Adrenal gland (tissue), 19 donors: ENCODE data around the gene SPANXA1. TPM values are rescaled to one million over a fixed set of nuclear protein-coding genes. Genes with fewer than 3 reads are reported as not detected.
"Not testable (repeated sequence)": the region's sequence is repeated elsewhere in the genome, so short reads cannot be mapped to it uniquely, and the experiment has no call there.

Experiments used
- DNase-seq, 7 donors: peaks; one replicate each; pipeline ENCODE4 v3.0.0-alpha.2; 2019 to 2020
- H3K27ac ChIP-seq, 5 donors: fragments of 200-600 bp; sonication (generic) in 4 of 5; 1 replicate in 3 of 5; 2 replicates in 2 of 5; pipeline versions ENCODE4 v1.5.1 to v1.8.0; 2016 to 2020; ENCODE audit warnings: mild to moderate bottlenecking in 1 of 5
- H3K27me3 ChIP-seq: fragments of 200-600 bp; 2 replicates; pipeline ENCODE4 v1.8.0; 2021
- H3K36me3 ChIP-seq, 2 donors: fragments of 200-600 bp; replicated peaks in 1 of 2; 1 replicate in 1 of 2; 2 replicates in 1 of 2; pipeline versions ENCODE4 v1.5.1 to v1.8.0; 2018 to 2022
- H3K4me1 ChIP-seq, 2 donors: fragments of 200-600 bp; replicated peaks in 1 of 2; 1 replicate in 1 of 2; 2 replicates in 1 of 2; pipeline versions ENCODE4 v1.5.1 to v1.8.0; 2018 to 2021
- H3K4me3 ChIP-seq, 4 donors: fragments of 200-600 bp; sonication (generic) in 3 of 4; one replicate each; pipeline ENCODE4 v1.5.1; 2016 to 2018
- H3K9me3 ChIP-seq, 3 donors: fragments of 200-600 bp; sonication (generic) in 1 of 3; replicated peaks in 1 of 3; 1 replicate in 2 of 3; 2 replicates in 1 of 3; pipeline versions ENCODE4 v1.5.1 to v1.8.0; 2016 to 2021
- CTCF ChIP-seq, 6 experiments: fragments of 450-650 bp in 4 of 6; fragments of 200-600 bp in 2 of 6; sonication (generic) in 1 of 6; IDR thresholded peaks; 1 replicate in 5 of 6; 2 replicates in 1 of 6; pipeline versions ENCODE4 v1.5.1 to v1.8.0; 2016 to 2021; ENCODE audit warnings: antibody characterized with exemption in 6 of 6, mild to moderate bottlenecking in 2 of 6, moderate library complexity in 1 of 6
- POLR2A ChIP-seq, 2 donors: fragments of 450-650 bp; IDR thresholded peaks; one replicate each; pipeline ENCODE4 v1.6.1; 2017; ENCODE audit warnings: antibody characterized with exemption in 2 of 2, mild to moderate bottlenecking in 2 of 2, moderate library complexity in 1 of 2
- WGBS, 4 donors: extraction: QIAGEN DNeasy Blood & Tissue Kit in 2 of 4; methylation state at CpG; one replicate each; pipeline versions ENCODE4 v1.1.5 to v1.1.7; 2013 to 2017; 5-methylcytosine and 5-hydroxymethylcytosine counted together
- intact Hi-C, 2 donors: fragments of 100-400 bp; cut with DNase I; formaldehyde crosslinking; loops; one replicate each; pipeline versions ENCODE4 v1.14.1 to v1.15.0; 2022 to 2023
- long read RNA-seq, 10 donors: library from polyadenylated mRNA in 3 of 10; unstranded in 2 of 10; stranded (forward) in 1 of 10; transcript quantifications; one replicate each; pipeline ENCODE4 v2.0.0 and lab custom pipeline, GENCODE V29; 2021 to 2026
- polyA plus RNA-seq, 3 donors: library from polyadenylated mRNA; stranded (reverse); fragments of 200-250 nt in 2 of 3; fragments of 350-450 nt in 1 of 3; fragmentation: Illumina TruSeq in 1 of 3; extraction: RNeasy Lipid Tissue Mini Kit (QIAGEN cat#74804) in 1 of 3; gene quantifications; one replicate each; pipeline ENCODE4 v1.2.3, GENCODE V29; 2013 to 2014
- total RNA-seq, 9 donors: library from RNA; depleted of rRNA in 4 of 9; stranded (reverse); fragments of >200 nt in 4 of 9; fragments of 120-200 nt in 1 of 9; fragmentation: NEBNext Ultra II Directional in 1 of 9; extraction: Animal tissue kit (Norgen Biotek cat#: 25700) in 1 of 9; gene quantifications; one replicate each; pipeline versions ENCODE4 v1.1.0 to v1.2.4, GENCODE V29; 2013 to 2023
- donor health status: healthy with polysubstance abuse.
- donor health status: Bipolar disorder and iron deficiency.
- donor health status: DM: yes; HTN: yes; CAD: no.
- donor health status: DM: no; HTN: no; CAD: no.
- donor health status: DM: no; HTN: no; CAD: no.
- donor health status: DM: yes; HTN: yes; CAD: no.

SPANXA1 gene
- total RNA-seq (not detected), polyA plus RNA-seq (not detected)
- long read RNA-seq, donor 1 = 0 reads
- long read RNA-seq, donor 2 = 0 reads
- long read RNA-seq, donor 3 = 0 reads
- long read RNA-seq, donor 4 = 0 reads
- long read RNA-seq, donor 5 = 0 reads
- long read RNA-seq, donor 6 = 0 reads
- long read RNA-seq, donor 7 = 0 reads
- long read RNA-seq, donor 8 = 0 reads
- long read RNA-seq, donor 9 = 0 reads
- long read RNA-seq, donor 10 = 0 reads

GRCh38 chrX:141584638-141585037 lies at the start of gene SPANXA1:
Gene SPANXA1, minus strand, starts transcription at chrX:141584738. Its CDS starts 60 bp downstream, at chrX:141584678.
- WGBS, 4 donors = no CpG with 5 or more reads among the region's 10 CpGs
- intact Hi-C loops = not testable (repeated sequence)

GRCh38 chrX:141632124-141632523 lies 47.6 kb upstream of the SPANXA1 start:
- intact Hi-C loops = no loop called here
- H3K4me3 ChIP-seq = no peak overlapping the region
- H3K36me3 ChIP-seq = no peaks in the 10 kb centered on the region
- H3K27ac ChIP-seq = no peak overlapping the region
- no peaks in the 10 kb centered on the region for H3K4me1 ChIP-seq
- DNase-seq = no peak
- H3K27me3 ChIP-seq = no peaks in the 10 kb centered on the region
- no peaks in the 10 kb centered on the region for H3K9me3 ChIP-seq
- TF ChIP-seq CTCF (IDR thresholded peaks at IDR 0.05) (no peak), POLR2A (IDR thresholded peaks at IDR 0.05) (no peak)

More at GRCh38 chrX:141584638-141585037, at the start of gene SPANXA1:
- not testable (repeated sequence) for H3K27ac ChIP-seq, DNase-seq, H3K4me1 ChIP-seq, H3K9me3 ChIP-seq, H3K4me3 ChIP-seq, H3K27me3 ChIP-seq, H3K36me3 ChIP-seq

- Histone ChIP-seq H3K27me3 (no peaks in the 10 kb centered on the region), H3K27ac (no peak overlapping the region), H3K9me3 (no peaks in the 10 kb centered on the region), H3K4me1 (no peaks in the 10 kb centered on the region), H3K36me3 (no peaks in the 10 kb centered on the region), H3K4me3 (no peak overlapping the region)
- WGBS, 4 donors = 50 to 72% (median 63%) methylated on average over 2 of the region's 2 CpGs
- intact Hi-C loops = no loop called here
- no peak for TF ChIP-seq CTCF (IDR thresholded peaks at IDR 0.05)
- TF ChIP-seq POLR2A (IDR thresholded peaks at IDR 0.05) = no peak
- no peak for DNase-seq
These were observed 34.8 kb upstream of the SPANXA1 start for GRCh38 chrX:141619336-141619735.

- Histone ChIP-seq H3K27me3 (no peaks in the 10 kb centered on the region), H3K36me3 (no peaks in the 10 kb centered on the region)
These were observed 24.6 kb upstream of the SPANXA1 start for GRCh38 chrX:141609111-141609510.

GRCh38 chrX:141589408-141589807 lies 4.9 kb upstream of the SPANXA1 start, which contains the start of gene SPANXA2:
Gene SPANXA2, plus strand, starts transcription at chrX:141589708. Its CDS starts 60 bp downstream, at chrX:141589768.
- intact Hi-C loops, H3K9me3 ChIP-seq, H3K27me3 ChIP-seq, H3K36me3 ChIP-seq, DNase-seq, H3K4me3 ChIP-seq, H3K27ac ChIP-seq, H3K4me1 ChIP-seq: not testable (repeated sequence)
- no CpG with 5 or more reads among the region's 10 CpGs for whole genome bisulfite sequencing, 4 donors

More at GRCh38 chrX:141609111-141609510, 24.6 kb upstream of the SPANXA1 start:
- WGBS, 4 donors = 82 to 93% (median 89%) methylated on average over 1 of the region's 1 CpG
- intact Hi-C loops = no loop called here
- Histone ChIP-seq H3K27ac (no peak overlapping the region), H3K9me3 (no peaks in the 10 kb centered on the region), H3K4me1 (no peaks in the 10 kb centered on the region), H3K4me3 (no peak overlapping the region)
- TF ChIP-seq CTCF (IDR thresholded peaks at IDR 0.05) (no peak), POLR2A (IDR thresholded peaks at IDR 0.05) (no peak)
- DNase-seq = no peak

- DNase-seq, H3K36me3 ChIP-seq, H3K27me3 ChIP-seq, H3K27ac ChIP-seq, H3K4me1 ChIP-seq, H3K9me3 ChIP-seq, intact Hi-C loops, H3K4me3 ChIP-seq: not testable (repeated sequence)
- 74 to 93% (median 89%) methylated on average over 5 to 6 of the region's 16 CpGs; no CpG with 5 or more reads in 1 of the 4 donors for WGBS, 4 donors
These were observed 42.0 kb downstream of the SPANXA1 start for GRCh38 chrX:141542551-141542950.
